Activated naive CD4-positive, alpha-beta T cell treated with anti-CD3 and anti-CD28 coated beads, Interleukin-2, amount 50 U/mL, for 16 hours (primary cell): ENCODE measurements around the gene PTPRU.
"Not testable (repeated sequence)": the region's sequence is repeated elsewhere in the genome, so short reads cannot be mapped to it uniquely, and the experiment has no call there.

Source experiments
- DNase-seq: peaks from one replicate; pipeline ENCODE4 v3.0.0-alpha.2; 2020

The PTPRU gene

GRCh38 chr1:29222686-29223085 lies 13.6 kb upstream of the PTPRU start:
- no peak for DNase-seq

GRCh38 chr1:29223521-29223920 lies 12.8 kb upstream of the PTPRU start:
- DNase-seq = no peak

- no peak for DNase-seq
These were observed 11.9 kb upstream of the PTPRU start for GRCh38 chr1:29224356-29224837.

- no peak for DNase-seq
These were observed 11.0 kb upstream of the PTPRU start for GRCh38 chr1:29225361-29225760.

- DNase-seq = no peak
These were observed 8.8 kb upstream of the PTPRU start for GRCh38 chr1:29227511-29227910.

GRCh38 chr1:29230204-29230552 lies 6.1 kb upstream of the PTPRU start:
- no peak for DNase-seq

- DNase-seq = peak; percentile 93
These were observed 5.6 kb upstream of the PTPRU start, which contains the start of gene MECR for GRCh38 chr1:29230553-29231378. TSS of gene MECR (minus strand) at chr1:29230934. CDS start at chr1:29230906, 28 bp downstream.

GRCh38 chr1:29232387-29232786 lies 3.9 kb upstream of the PTPRU start:
- no peak for DNase-seq

- no peak for DNase-seq
These were observed 2.6 kb upstream of the PTPRU start for GRCh38 chr1:29233693-29234092.

GRCh38 chr1:29234471-29234870 lies 1.9 kb upstream of the PTPRU start:
- no peak for DNase-seq

- DNase-seq = not testable (repeated sequence)
These were observed 1.4 kb upstream of the PTPRU start for GRCh38 chr1:29234881-29235280.

- DNase-seq = no peak
These were observed 398 bp downstream of the PTPRU start for GRCh38 chr1:29236712-29237128.

GRCh38 chr1:29237129-29237821 lies 953 bp downstream of the PTPRU start:
- peak; percentile 26 for DNase-seq

- peak; percentile 31 for DNase-seq
These were observed 1.7 kb downstream of the PTPRU start for GRCh38 chr1:29237852-29238619.

GRCh38 chr1:29238620-29239002 lies 2.3 kb downstream of the PTPRU start:
- DNase-seq = no peak

- DNase-seq = no peak
These were observed 2.8 kb downstream of the PTPRU start for GRCh38 chr1:29239142-29239541.

GRCh38 chr1:29240400-29240837 lies 4.1 kb downstream of the PTPRU start:
- no peak for DNase-seq

- no peak for DNase-seq
These were observed 4.7 kb downstream of the PTPRU start for GRCh38 chr1:29240986-29241385.

GRCh38 chr1:29243023-29243870 lies 6.9 kb downstream of the PTPRU start:
- no peak for DNase-seq

GRCh38 chr1:29243871-29244200 lies 7.5 kb downstream of the PTPRU start:
- no peak for DNase-seq

GRCh38 chr1:29245261-29245660 lies 8.9 kb downstream of the PTPRU start:
- no peak for DNase-seq

- no peak for DNase-seq
These were observed 9.6 kb downstream of the PTPRU start for GRCh38 chr1:29245876-29246275.

- DNase-seq = no peak
These were observed 10.7 kb downstream of the PTPRU start for GRCh38 chr1:29247044-29247443.
